Spleen (tissue), 7 donors: ENCODE data around the gene TENM4.

Source experiments
- CTCF ChIP-seq, 11 experiments: fragments of 200-600 bp in 7 of 11; fragments of 450-650 bp in 4 of 11; sonication (generic) in 4 of 11; IDR thresholded peaks in 8 of 11; conservative IDR thresholded peaks in 3 of 11; 1 replicate in 7 of 11; 2 replicates in 4 of 11; pipeline versions ENCODE4 v1.4.0 to v1.8.0; 2016 to 2021; ENCODE audit warnings: antibody characterized with exemption in 11 of 11, inconsistent platforms in 4 of 11, mild to moderate bottlenecking in 1 of 11
- POLR2A ChIP-seq, 3 donors: fragments of 450-650 bp; IDR thresholded peaks; one replicate each; pipeline ENCODE4 v1.5.1; 2017; ENCODE audit warnings: antibody characterized with exemption in 3 of 3, mild to moderate bottlenecking in 1 of 3
- donor health status: DM: no; HTN: no; CAD: no; lungs with moderate emphysema.
- donor health status: DM: no; HTN: no; CAD: no.
- donor health status: DM: no; HTN: no; CAD: no.

GRCh38 chr11:79186669-79187068 lies 254.2 kb downstream of the TENM4 start:
- TF ChIP-seq CTCF (IDR thresholded peaks at IDR 0.05 in 8 of 11, conservative IDR thresholded peaks at IDR 0.05 in 3 of 11) (no peak), POLR2A (IDR thresholded peaks at IDR 0.05) (no peak)
